GM12878 (cell line): Measurements from ENCODE around the gene C1orf21. TPM values are rescaled to one million over a fixed set of nuclear protein-coding genes. Genes with fewer than 3 reads are reported as not detected.

Experiments
- ATAC-seq: fragments of 200-7000 bp; cut with Tn5 transposase; 3 replicates; pipeline ENCODE4 v1.9.1; 2020; ENCODE audit warnings: mild to moderate bottlenecking, moderate library complexity
- BruUV-seq: library from RNA; stranded (reverse); fragments of 400-500 nt; replicated peaks from 2 replicates; lab custom pipeline; 2021; lab: Mats Ljungman, UMichigan
- CTCF ChIA-PET: fragments of 300-600 bp; sonication (Branson Sonifier 250); formaldehyde crosslinking; extraction: SDS; loops from one replicate; lab custom pipeline; 2021; ENCODE audit warnings: inconsistent platforms; lab: Yijun Ruan, JAX
- POLR2A ChIA-PET: fragments of 350-600 bp; formaldehyde crosslinking; extraction: SDS; loops from one replicate; lab custom pipeline; 2021; ENCODE audit warnings: inconsistent platforms; lab: Charles Lee
- RAD21 ChIA-PET: fragments of 300-600 bp; sonication (Branson Sonifier 250); formaldehyde crosslinking; loops from one replicate; lab custom pipeline; 2023; ENCODE audit warnings: antibody characterized with exemption; ENCODE audit not compliant: unreplicated experiment; lab: Charles Lee
- SMC1A ChIA-PET: fragments of 300-600 bp; sonication (Branson Sonifier 250); formaldehyde crosslinking; loops from one replicate; lab custom pipeline; 2023; ENCODE audit not compliant: unreplicated experiment, uncharacterized antibody; lab: Charles Lee
- DNase-seq: peaks from one replicate; pipeline ENCODE4 v3.0.0-alpha.2; 2011; ENCODE audit warnings: low read depth, low spot score
- FAIRE-seq: peaks from 3 replicates; lab custom pipeline; 2011; peaks lifted over from hg19 to GRCh38; lab: Jason Lieb, UNC
- H2AFZ ChIP-seq: 2 replicates; pipeline ENCODE4 v1.6.0; 2011; ENCODE audit warnings: low read depth, low read length, control low read depth; ENCODE audit not compliant: control insufficient read depth
- H3K27ac ChIP-seq: 2 replicates; pipeline ENCODE4 v1.5.1; 2011; ENCODE audit warnings: control low read depth; ENCODE audit not compliant: control insufficient read depth, insufficient read depth
- H3K27me3 ChIP-seq, 2 experiments: replicated peaks in 1 of 2; 2 replicates each; pipeline versions ENCODE4 v1.6.0 to v1.6.1; 2011; ENCODE audit warnings: low read length in 1 of 2; ENCODE audit not compliant: control insufficient read depth in 2 of 2, insufficient read depth in 2 of 2
- H3K36me3 ChIP-seq, 2 experiments: 2 replicates each; pipeline ENCODE4 v1.5.1; 2011; ENCODE audit warnings: low read length in 1 of 2; ENCODE audit not compliant: control insufficient read depth in 2 of 2, insufficient read depth in 2 of 2
- H3K4me1 ChIP-seq: 2 replicates; pipeline ENCODE4 v1.6.1; 2011; ENCODE audit warnings: mild to moderate bottlenecking, low read length, moderate library complexity, mixed read lengths; ENCODE audit not compliant: control insufficient read depth, insufficient read depth
- H3K4me2 ChIP-seq: 2 replicates; pipeline ENCODE4 v1.6.0; 2011; ENCODE audit warnings: control low read depth; ENCODE audit not compliant: control insufficient read depth, insufficient read depth
- H3K4me3 ChIP-seq: fragments of 200-600 bp; sonication (generic); 2 replicates; pipeline ENCODE4 v1.5.1; 2016
- H3K79me2 ChIP-seq: 2 replicates; pipeline ENCODE4 v1.6.0; 2011; ENCODE audit warnings: low read length; ENCODE audit not compliant: control insufficient read depth, insufficient read depth
- H3K9ac ChIP-seq: 2 replicates; pipeline ENCODE4 v1.8.0; 2011; ENCODE audit warnings: low read length, control low read depth, mixed read lengths; ENCODE audit not compliant: control insufficient read depth, insufficient read depth
- H3K9me3 ChIP-seq: replicated peaks from 3 replicates; pipeline ENCODE4 v1.5.1; 2011; ENCODE audit warnings: mild to moderate bottlenecking, low read length; ENCODE audit not compliant: control insufficient read depth, insufficient read depth
- H4K20me1 ChIP-seq: 2 replicates; pipeline ENCODE4 v1.6.0; 2011; ENCODE audit not compliant: control insufficient read depth, insufficient read depth
- DPF2 ChIP-seq: fragments of 450-650 bp; IDR thresholded peaks from 2 replicates; pipeline ENCODE4 v1.6.1; 2017; ENCODE audit warnings: mild to moderate bottlenecking
- HDAC2 ChIP-seq: fragments of 200-600 bp; sonication (generic); IDR thresholded peaks from 2 replicates; pipeline ENCODE4 v1.6.1; 2017
- NFYB ChIP-seq: IDR thresholded peaks from 2 replicates; pipeline ENCODE4 v1.6.1; 2011; ENCODE audit warnings: low read depth, mild to moderate bottlenecking, low read length, improper control_type of control experiment, moderate library complexity; ENCODE audit not compliant: insufficient read depth
- SPI1 ChIP-seq: IDR thresholded peaks from 2 replicates; pipeline ENCODE4 v1.6.1; 2011; ENCODE audit warnings: low read depth, mild to moderate bottlenecking, low read length, moderate library complexity, borderline replicate concordance; ENCODE audit not compliant: insufficient read depth
- ZBED1 ChIP-seq: IDR thresholded peaks from 2 replicates; pipeline ENCODE4 v1.6.1; 2016; ENCODE audit warnings: borderline replicate concordance
- ZNF207 ChIP-seq: fragments of 450-650 bp; IDR thresholded peaks from 2 replicates; pipeline ENCODE4 v1.6.1; 2014; ENCODE audit warnings: antibody characterized with exemption, mild to moderate bottlenecking, borderline replicate concordance
- WGBS: methylation state at CpG from one replicate; pipeline ENCODE4 v1.1.6; 2016; ENCODE audit warnings: low lambda C conversion rate; ENCODE audit not compliant: insufficient replicate concordance, insufficient coverage; ENCODE audit errors: missing lambda C conversion rate; 5-methylcytosine and 5-hydroxymethylcytosine counted together
- in situ Hi-C: fragments of 300-500 bp; cut with MboI; formaldehyde crosslinking; loops from 9 replicates; pipeline ENCODE4 v1.14.3; 2018; ENCODE audit warnings: mixed read lengths
- intact Hi-C: fragments of 100-400 bp; cut with micrococcal nuclease; formaldehyde crosslinking; loops from one replicate; pipeline ENCODE4 v1.14.2; 2022; ENCODE audit not compliant: unreplicated experiment
- polyA plus RNA-seq, 11 experiments: library from polyadenylated mRNA; depleted of rRNA in 4 of 11; unstranded in 6 of 11; stranded (reverse) in 5 of 11; fragments of >200 nt; fragmentation: Nextera tagmentation in 4 of 11; fragmentation: Illumina TruSeq in 1 of 11; extraction: Ambion mirVana in 4 of 11; extraction: Trizol in 1 of 11; gene quantifications; 1 replicate in 1 of 11; 2 replicates in 10 of 11; pipeline versions ENCODE4 v1.2.1 to v1.2.3, GENCODE V29; 2011 to 2016; ENCODE audit warnings: inconsistent platforms in 2 of 11, missing spikeins in 2 of 11, low read depth in 1 of 11
- total RNA-seq, 4 experiments: library from RNA; depleted of rRNA in 3 of 4; stranded (reverse); fragments of >200 nt in 3 of 4; fragmentation: Illumina TruSeq in 1 of 4; extraction: Trizol in 1 of 4; gene quantifications; 2 replicates each; pipeline versions ENCODE4 v1.2.1 to v1.2.3, GENCODE V29; 2013 to 2021
- TF ChIP-seq, protein P1 (sequence below), 3 experiments: IDR thresholded peaks in 2 of 3; conservative IDR thresholded peaks in 1 of 3; 2 replicates each; pipeline ENCODE4 v1.5.1; 2011; ENCODE audit warnings: low read depth in 3 of 3, low read length in 3 of 3, mild to moderate bottlenecking in 3 of 3, control low read depth in 2 of 3, moderate library complexity in 2 of 3, inconsistent platforms in 1 of 3, mixed read lengths in 1 of 3; ENCODE audit not compliant: control insufficient read depth in 2 of 3, insufficient read depth in 1 of 3; ENCODE audit errors: extremely low read depth in 1 of 3
- TF ChIP-seq, protein P2 (sequence below): fragments of 150-350 bp; IDR thresholded peaks from 2 replicates; pipeline ENCODE4 v1.6.1; 2014; ENCODE audit warnings: mild to moderate bottlenecking, low read depth, low read length

C1orf21 gene
- total and polyA plus RNA-seq, 10 of the 15 experiments (the other 5 are each of a cell fraction or from before 2014, with no cell fraction given) = 0.03 to 1.6 (median 0.17) TPM; not detected in 3

DNA sequence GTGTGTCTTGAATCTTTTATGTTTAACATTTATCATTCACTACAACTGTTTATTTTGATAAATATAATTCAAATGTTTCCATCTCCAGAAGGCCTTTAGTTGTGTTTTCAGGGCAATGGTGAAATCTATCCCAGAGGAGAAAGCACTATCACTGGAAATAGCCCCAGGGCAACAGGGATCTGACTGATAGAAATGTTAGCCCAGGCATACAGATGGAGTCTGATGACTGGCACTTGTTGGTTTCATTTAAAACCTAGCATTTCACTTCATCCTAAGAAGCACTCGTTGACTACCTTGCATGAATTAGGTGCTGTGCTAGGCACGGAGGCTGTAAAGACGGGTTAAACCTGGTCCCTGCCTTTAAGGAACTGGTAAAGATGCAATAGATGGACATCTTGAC lies 103.1 kb downstream of the C1orf21 start:
- Histone ChIP-seq H3K9me3 (no peaks in the 10 kb centered on the region), H3K4me2 (no peak overlapping the region), H3K27ac (no peak overlapping the region), H3K4me1 (peaks cover 13% of the 10 kb centered on the region), H4K20me1 (no peaks in the 10 kb centered on the region), H3K36me3 (no peaks in the 10 kb centered on the region), H3K27me3 (no peaks in the 10 kb centered on the region), H2AFZ (no peak overlapping the region), H3K4me3 (no peak overlapping the region), H3K79me2 (no peaks in the 10 kb centered on the region), H3K9ac (no peak overlapping the region)
- no peak for FAIRE-seq
- in situ Hi-C loops (no loop called here), intact Hi-C loops (no loop called here)
- SMC1A ChIA-PET = no interaction called here
- no peak for ATAC-seq
- BruUV-seq = no TSS peak
- POLR2A ChIA-PET = no interaction called here
- RAD21 ChIA-PET = no interaction called here
- 98% methylated on average over 3 of the region's 3 CpGs for WGBS
- TF ChIP-seq NFYB = no peak
- no peak for TF ChIP-seq HDAC2
- TF ChIP-seq, protein P1, sequence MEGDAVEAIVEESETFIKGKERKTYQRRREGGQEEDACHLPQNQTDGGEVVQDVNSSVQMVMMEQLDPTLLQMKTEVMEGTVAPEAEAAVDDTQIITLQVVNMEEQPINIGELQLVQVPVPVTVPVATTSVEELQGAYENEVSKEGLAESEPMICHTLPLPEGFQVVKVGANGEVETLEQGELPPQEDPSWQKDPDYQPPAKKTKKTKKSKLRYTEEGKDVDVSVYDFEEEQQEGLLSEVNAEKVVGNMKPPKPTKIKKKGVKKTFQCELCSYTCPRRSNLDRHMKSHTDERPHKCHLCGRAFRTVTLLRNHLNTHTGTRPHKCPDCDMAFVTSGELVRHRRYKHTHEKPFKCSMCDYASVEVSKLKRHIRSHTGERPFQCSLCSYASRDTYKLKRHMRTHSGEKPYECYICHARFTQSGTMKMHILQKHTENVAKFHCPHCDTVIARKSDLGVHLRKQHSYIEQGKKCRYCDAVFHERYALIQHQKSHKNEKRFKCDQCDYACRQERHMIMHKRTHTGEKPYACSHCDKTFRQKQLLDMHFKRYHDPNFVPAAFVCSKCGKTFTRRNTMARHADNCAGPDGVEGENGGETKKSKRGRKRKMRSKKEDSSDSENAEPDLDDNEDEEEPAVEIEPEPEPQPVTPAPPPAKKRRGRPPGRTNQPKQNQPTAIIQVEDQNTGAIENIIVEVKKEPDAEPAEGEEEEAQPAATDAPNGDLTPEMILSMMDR (IDR thresholded peaks at IDR 0.05 in 2 of 3, conservative IDR thresholded peaks at IDR 0.05 in 1 of 3; ENCODE audit: control insufficient read depth in 2 of 3, extremely low read depth in 1 of 3, insufficient read depth in 1 of 3, low read depth in 3 of 3, low read length in 3 of 3) = no peak
- TF ChIP-seq, protein P2, sequence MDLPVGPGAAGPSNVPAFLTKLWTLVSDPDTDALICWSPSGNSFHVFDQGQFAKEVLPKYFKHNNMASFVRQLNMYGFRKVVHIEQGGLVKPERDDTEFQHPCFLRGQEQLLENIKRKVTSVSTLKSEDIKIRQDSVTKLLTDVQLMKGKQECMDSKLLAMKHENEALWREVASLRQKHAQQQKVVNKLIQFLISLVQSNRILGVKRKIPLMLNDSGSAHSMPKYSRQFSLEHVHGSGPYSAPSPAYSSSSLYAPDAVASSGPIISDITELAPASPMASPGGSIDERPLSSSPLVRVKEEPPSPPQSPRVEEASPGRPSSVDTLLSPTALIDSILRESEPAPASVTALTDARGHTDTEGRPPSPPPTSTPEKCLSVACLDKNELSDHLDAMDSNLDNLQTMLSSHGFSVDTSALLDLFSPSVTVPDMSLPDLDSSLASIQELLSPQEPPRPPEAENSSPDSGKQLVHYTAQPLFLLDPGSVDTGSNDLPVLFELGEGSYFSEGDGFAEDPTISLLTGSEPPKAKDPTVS = no peak
- TF ChIP-seq ZNF207 = no peak
- no peak for TF ChIP-seq DPF2
- no peak for TF ChIP-seq SPI1
- no peak for TF ChIP-seq ZBED1
- CTCF ChIA-PET = no interaction called here
- DNase-seq = no peak
